H9 (cell line): ENCODE measurements around the gene LMTK2. TPM values are rescaled to one million over a fixed set of nuclear protein-coding genes. Genes with fewer than 3 reads are reported as not detected.

Source experiments
- DNase-seq: peaks from one replicate; pipeline ENCODE4 v3.0.0-alpha.2; 2017
- H2AFZ ChIP-seq: one replicate; pipeline ENCODE4 v1.6.1; 2013; ENCODE audit warnings: mild to moderate bottlenecking, low read length, control low read depth, moderate library complexity
- H2AK5ac ChIP-seq: 2 replicates; pipeline ENCODE4 v1.6.1; 2013; ENCODE audit warnings: low read length, control low read depth, mixed read lengths; ENCODE audit not compliant: insufficient read length
- H2BK120ac ChIP-seq: one replicate; pipeline ENCODE4 v1.6.1; 2013; ENCODE audit warnings: low read depth, mild to moderate bottlenecking, low read length, control low read depth, inconsistent platforms; ENCODE audit not compliant: poor library complexity, severe bottlenecking
- H2BK12ac ChIP-seq: 2 replicates; pipeline ENCODE4 v1.6.1; 2013; ENCODE audit warnings: low read length, control low read depth, mixed read lengths, low read depth; ENCODE audit not compliant: insufficient read length
- H2BK15ac ChIP-seq: 2 replicates; pipeline ENCODE4 v1.6.1; 2013; ENCODE audit warnings: low read depth, low read length, control low read depth
- H2BK20ac ChIP-seq: one replicate; pipeline ENCODE4 v1.6.1; 2013; ENCODE audit warnings: low read depth, mild to moderate bottlenecking, low read length, control low read depth, inconsistent platforms; ENCODE audit not compliant: poor library complexity, severe bottlenecking
- H2BK5ac ChIP-seq: 2 replicates; pipeline ENCODE4 v1.6.1; 2013; ENCODE audit warnings: low read length, control low read depth, mixed read lengths; ENCODE audit not compliant: insufficient read length
- H3K14ac ChIP-seq: 2 replicates; pipeline ENCODE4 v1.6.1; 2013; ENCODE audit warnings: low read length, control low read depth; ENCODE audit not compliant: insufficient read depth
- H3K18ac ChIP-seq: 2 replicates; pipeline ENCODE4 v1.6.1; 2013; ENCODE audit warnings: low read depth, mild to moderate bottlenecking, mixed read lengths, low read length, control low read depth; ENCODE audit not compliant: insufficient read length
- H3K23ac ChIP-seq: 2 replicates; pipeline ENCODE4 v1.6.1; 2013; ENCODE audit warnings: low read length, control low read depth, mixed read lengths, low read depth; ENCODE audit not compliant: insufficient read length
- H3K23me2 ChIP-seq: 2 replicates; pipeline ENCODE4 v1.6.1; 2013; ENCODE audit warnings: low read depth, mild to moderate bottlenecking, mixed read lengths, low read length, control low read depth; ENCODE audit not compliant: insufficient read length, poor library complexity, severe bottlenecking
- H3K27ac ChIP-seq: 2 replicates; pipeline ENCODE4 v1.5.1; 2013; ENCODE audit warnings: low read length, control low read depth, mixed read lengths, low read depth; ENCODE audit not compliant: insufficient read length
- H3K27me3 ChIP-seq: 2 replicates; pipeline ENCODE4 v1.6.1; 2013; ENCODE audit warnings: low read length, control low read depth, inconsistent platforms; ENCODE audit not compliant: insufficient read depth
- H3K4ac ChIP-seq: 2 replicates; pipeline ENCODE4 v1.6.1; 2013; ENCODE audit warnings: low read depth, mild to moderate bottlenecking, control low read depth, inconsistent platforms, low read length, moderate library complexity
- H3K4me1 ChIP-seq: 2 replicates; pipeline ENCODE4 v1.6.1; 2013; ENCODE audit warnings: low read length, control low read depth, inconsistent platforms; ENCODE audit not compliant: insufficient read depth
- H3K4me2 ChIP-seq: 2 replicates; pipeline ENCODE4 v1.6.1; 2013; ENCODE audit warnings: low read length, control low read depth, mixed read lengths; ENCODE audit not compliant: insufficient read length, insufficient read depth
- H3K56ac ChIP-seq: 2 replicates; pipeline ENCODE4 v1.6.1; 2013; ENCODE audit warnings: low read depth, mild to moderate bottlenecking, mixed read lengths, low read length, control low read depth; ENCODE audit not compliant: insufficient read length
- H3K79me1 ChIP-seq: 2 replicates; pipeline ENCODE4 v1.6.1; 2013; ENCODE audit warnings: low read depth, mild to moderate bottlenecking, moderate library complexity, low read length, control low read depth, inconsistent platforms; ENCODE audit not compliant: insufficient read depth, poor library complexity, severe bottlenecking
- H3K79me2 ChIP-seq: 2 replicates; pipeline ENCODE4 v1.6.1; 2013; ENCODE audit warnings: low read length, control low read depth, inconsistent platforms; ENCODE audit not compliant: insufficient read depth
- H3K9ac ChIP-seq: 2 replicates; pipeline ENCODE4 v1.6.1; 2013; ENCODE audit warnings: low read length, control low read depth, mixed read lengths; ENCODE audit not compliant: insufficient read length; ENCODE audit errors: extremely low read depth
- H3K9me3 ChIP-seq: one replicate; pipeline ENCODE4 v1.6.1; 2013; ENCODE audit warnings: low read depth, low read length, inconsistent platforms; ENCODE audit not compliant: control insufficient read depth
- H3T11ph ChIP-seq: one replicate; pipeline ENCODE4 v1.6.1; 2013; ENCODE audit warnings: mild to moderate bottlenecking, low read length, control low read depth, inconsistent platforms
- H4K20me1 ChIP-seq: one replicate; pipeline ENCODE4 v1.6.1; 2013; ENCODE audit not compliant: control insufficient read depth, insufficient read length, insufficient read depth
- H4K5ac ChIP-seq: 2 replicates; pipeline ENCODE4 v1.6.1; 2013; ENCODE audit warnings: low read depth, mild to moderate bottlenecking, mixed read lengths, low read length, control low read depth; ENCODE audit not compliant: insufficient read length
- H4K8ac ChIP-seq: replicated peaks from 2 replicates; pipeline ENCODE4 v1.6.1; 2013; ENCODE audit warnings: low read length, control low read depth, mixed read lengths, low read depth; ENCODE audit not compliant: insufficient read length
- H4K91ac ChIP-seq: 2 replicates; pipeline ENCODE4 v1.6.1; 2013; ENCODE audit warnings: low read depth, mild to moderate bottlenecking, moderate library complexity, mixed read lengths, low read length, control low read depth; ENCODE audit not compliant: insufficient read length
- H3K27ac Mint-ChIP-seq, 3 experiments: 2 replicates in 2 of 3; 3 replicates in 1 of 3; pipeline ENCODE4 v1.8.0; 2020 to 2021; ENCODE audit warnings: mixed read lengths in 3 of 3, mild to moderate bottlenecking in 1 of 3, moderate library complexity in 1 of 3
- H3K27me3 Mint-ChIP-seq: 2 replicates; pipeline ENCODE4 v1.8.0; 2021; ENCODE audit warnings: low read depth, mild to moderate bottlenecking, moderate library complexity, mixed read lengths
- H3K36me3 Mint-ChIP-seq, 3 experiments: 2 replicates in 2 of 3; 3 replicates in 1 of 3; pipeline ENCODE4 v1.8.0; 2020 to 2021; ENCODE audit warnings: low read depth in 3 of 3, mixed read lengths in 3 of 3; ENCODE audit not compliant: insufficient read depth in 1 of 3
- H3K4me1 Mint-ChIP-seq, 2 experiments: 2 replicates each; pipeline ENCODE4 v1.8.0; 2020; ENCODE audit warnings: mixed read lengths in 2 of 2
- H3K4me3 Mint-ChIP-seq, 2 experiments: 2 replicates in 1 of 2; 3 replicates in 1 of 2; pipeline ENCODE4 v1.8.0; 2020 to 2021; ENCODE audit warnings: mild to moderate bottlenecking in 2 of 2, mixed read lengths in 2 of 2, moderate library complexity in 1 of 2
- H3K9me3 Mint-ChIP-seq, 2 experiments: 2 replicates in 1 of 2; 3 replicates in 1 of 2; pipeline ENCODE4 v1.8.0; 2020; ENCODE audit warnings: mild to moderate bottlenecking in 2 of 2, mixed read lengths in 2 of 2, moderate library complexity in 1 of 2
- CTCF ChIP-seq: fragments of 200-600 bp; sonication (generic); conservative IDR thresholded peaks from 3 replicates; pipeline ENCODE4 v1.8.0; 2021; ENCODE audit warnings: antibody characterized with exemption, mild to moderate bottlenecking
- WGBS: extraction: QIAGEN DNeasy Blood & Tissue Kit; methylation state at CpG from one replicate; pipeline ENCODE4 v1.1.7; 2013; ENCODE audit warnings: missing lambda C conversion rate, low lambda C conversion rate, mixed read lengths; ENCODE audit not compliant: insufficient read length; ENCODE audit errors: extremely low coverage; 5-methylcytosine and 5-hydroxymethylcytosine counted together
- total RNA-seq: library from RNA; stranded (reverse); gene quantifications from 2 replicates; pipeline ENCODE4 v1.2.1, GENCODE V29; 2021

LMTK2 gene
- total RNA-seq, 1 experiment from 2014 or later, result 24.9 TPM

- no peaks in the 10 kb centered on the region for H4K20me1 ChIP-seq
- no peak overlapping the region for H3K23ac ChIP-seq
- no peak overlapping the region for H3K14ac ChIP-seq
- no peak overlapping the region for H4K5ac ChIP-seq
- no peaks in the 10 kb centered on the region for H3K79me2 ChIP-seq
- no peak overlapping the region for H3T11ph ChIP-seq
- no peak overlapping the region for H2BK5ac ChIP-seq
- no peak overlapping the region for H2BK15ac ChIP-seq
- H3K4me1 ChIP-seq, result no peaks in the 10 kb centered on the region
- H2BK120ac ChIP-seq, result no peak overlapping the region
- no peaks in the 10 kb centered on the region for H3K27me3 ChIP-seq
- no peak for DNase-seq
- WGBS, result no CpG with 5 or more reads among the region's 4 CpGs
- Mint-ChIP-seq H3K4me1 (peaks cover 0 to 13% of the 10 kb centered on the region in 2 experiments; a peak in 3 of 4 replicates), H3K27me3 (no peaks in the 10 kb centered on the region), H3K27ac (no peak overlapping the region), H3K9me3 (no peaks in the 10 kb centered on the region), H3K4me3 (no peak overlapping the region), H3K36me3 (peaks cover 0 to 3% (median 2%) of the 10 kb centered on the region in 3 experiments; a peak in 1 of 7 replicates)
- no peak overlapping the region for H3K4ac ChIP-seq
- H3K4me2 ChIP-seq, result no peak overlapping the region
- H3K56ac ChIP-seq, result no peak overlapping the region
- H3K18ac ChIP-seq, result no peak overlapping the region
- no peak overlapping the region for H3K27ac ChIP-seq
- no peak overlapping the region for H3K9ac ChIP-seq
- H2AFZ ChIP-seq, result no peak overlapping the region
- no peak overlapping the region for H4K91ac ChIP-seq
- no peak overlapping the region for H2BK20ac ChIP-seq
- no peak for TF ChIP-seq CTCF
- H3K23me2 ChIP-seq, result no peaks in the 10 kb centered on the region
- H3K9me3 ChIP-seq, result no peaks in the 10 kb centered on the region
- no peak overlapping the region for H4K8ac ChIP-seq
- H2BK12ac ChIP-seq, result no peak overlapping the region
- no peaks in the 10 kb centered on the region for H3K79me1 ChIP-seq
- no peak overlapping the region for H2AK5ac ChIP-seq
Measured at GRCh38 chr7:98242934-98243333, 136.3 kb downstream of the LMTK2 start.
